HG03025 (cell line): ENCODE results near the gene CXCR3.
A peak's percentile ranks its signal among the peaks of the same experiment; 100 is the strongest.
"Not testable (repeated sequence)": the region's sequence is repeated elsewhere in the genome, so short reads cannot be mapped to it uniquely, and the experiment has no call there.

ENCODE experiments used
- ATAC-seq: cut with Tn5 transposase; IDR thresholded peaks from one replicate; pipeline ENCODE4 v1.9.1; 2021; ENCODE audit warnings: mild to moderate bottlenecking, moderate library complexity; ENCODE audit not compliant: unreplicated experiment, low FRiP score

The CXCR3 gene

GRCh38 chrX:71618303-71618721, at the start of gene CXCR3:
Gene CXCR3, minus strand, starts transcription at chrX:71618511. Its CDS starts 62 bp downstream, at chrX:71618449.
- peak; percentile 59 for ATAC-seq

GRCh38 chrX:71667328-71668247, 49.3 kb upstream of the CXCR3 start, which contains the start of gene LOC101059915:
Gene LOC101059915, plus strand, starts transcription at chrX:71667546.
- no peak for ATAC-seq

- ATAC-seq, result no peak
Measured at GRCh38 chrX:71666240-71667223, 48.2 kb upstream of the CXCR3 start.

- no peak for ATAC-seq
Measured at GRCh38 chrX:71665747-71666146, 47.4 kb upstream of the CXCR3 start.

- ATAC-seq, result no peak
Measured at GRCh38 chrX:71664889-71665491, 46.7 kb upstream of the CXCR3 start.

- not testable (repeated sequence) for ATAC-seq
Measured at GRCh38 chrX:71664202-71664601, 45.9 kb upstream of the CXCR3 start.

- ATAC-seq, result not testable (repeated sequence)
Measured at GRCh38 chrX:71663238-71663637, 44.9 kb upstream of the CXCR3 start.

- not testable (repeated sequence) for ATAC-seq
Measured at GRCh38 chrX:71662654-71663053, 44.3 kb upstream of the CXCR3 start.

- no peak for ATAC-seq
Measured at GRCh38 chrX:71661919-71662318, 43.6 kb upstream of the CXCR3 start.

GRCh38 chrX:71660562-71661416, 42.5 kb upstream of the CXCR3 start:
- ATAC-seq, result no peak

GRCh38 chrX:71659959-71660358, 41.6 kb upstream of the CXCR3 start:
- no peak for ATAC-seq

- no peak for ATAC-seq
Measured at GRCh38 chrX:71659342-71659741, 41.0 kb upstream of the CXCR3 start.

GRCh38 chrX:71657267-71657666, 39.0 kb upstream of the CXCR3 start:
- no peak for ATAC-seq

- no peak for ATAC-seq
Measured at GRCh38 chrX:71653344-71653743, 35.0 kb upstream of the CXCR3 start.

GRCh38 chrX:71652405-71652804, 34.1 kb upstream of the CXCR3 start:
- ATAC-seq, result no peak

- peak; percentile 49 for ATAC-seq
Measured at GRCh38 chrX:71650333-71650969, 32.1 kb upstream of the CXCR3 start.

- not testable (repeated sequence) for ATAC-seq
Measured at GRCh38 chrX:71644406-71644805, 26.1 kb upstream of the CXCR3 start.

- ATAC-seq, result no peak
Measured at GRCh38 chrX:71640002-71640401, 21.7 kb upstream of the CXCR3 start.

GRCh38 chrX:71638409-71638808, 20.1 kb upstream of the CXCR3 start:
- ATAC-seq, result no peak
